GM12874 (cell line): Measurements from ENCODE around the gene HNF1A.

ENCODE experiments used
- CTCF ChIP-seq: IDR thresholded peaks from 2 replicates; pipeline ENCODE4 v1.5.1; 2011; ENCODE audit warnings: low read depth, mild to moderate bottlenecking, control low read depth, low read length, moderate library complexity; ENCODE audit not compliant: insufficient read depth

Gene HNF1A

GRCh38 chr12:121001060-121001459, 22.7 kb downstream of the HNF1A start:
- TF ChIP-seq CTCF = no peak

- TF ChIP-seq CTCF = no peak
Measured at GRCh38 chr12:121001841-121002483, 23.6 kb downstream of the HNF1A start.

- no peak for TF ChIP-seq CTCF
Measured at GRCh38 chr12:121003650-121004049, 25.3 kb downstream of the HNF1A start.

- TF ChIP-seq CTCF = no peak
Measured at GRCh38 chr12:121004253-121004815, 26.0 kb downstream of the HNF1A start.

- peak; percentile 86 for TF ChIP-seq CTCF
Measured at GRCh38 chr12:121005346-121005815, 27.0 kb downstream of the HNF1A start.

- TF ChIP-seq CTCF = no peak
Measured at GRCh38 chr12:121008347-121009098, 30.2 kb downstream of the HNF1A start.

GRCh38 chr12:121009741-121010140, 31.4 kb downstream of the HNF1A start:
- TF ChIP-seq CTCF = no peak
